Coronary artery (tissue), 2 donors: Measurements from ENCODE around the gene GTF3C2.

Experiments used
- DNase-seq: peaks from one replicate; pipeline ENCODE4 v3.0.0-alpha.2; 2017; ENCODE audit warnings: low spot score
- H3K27ac ChIP-seq, 2 donors: fragments of 200-600 bp; sonication (generic); one replicate each; pipeline ENCODE4 v1.5.1; 2016 to 2019
- H3K4me3 ChIP-seq: fragments of 200-600 bp; sonication (generic); 2 replicates; pipeline ENCODE4 v1.5.1; 2016; ENCODE audit warnings: mild to moderate bottlenecking, moderate library complexity
- CTCF ChIP-seq: fragments of 200-600 bp; sonication (generic); IDR thresholded peaks from one replicate; pipeline ENCODE4 v1.5.1; 2019; ENCODE audit warnings: antibody characterized with exemption

Gene GTF3C2

GRCh38 chr2:27370026-27370815 is 13.7 kb upstream of the GTF3C2 start, which contains the start of the genes EIF2B4 and SNX17:
TSS of gene EIF2B4 (minus strand) at chr2:27370338. CDS start at chr2:27370314, 24 bp downstream.
TSS of gene SNX17 (plus strand) at chr2:27370616. CDS start at chr2:27370744, 128 bp downstream.
- DNase-seq, result peak; percentile 100
- peak within 1 kb of the TSS; percentile 91 for H3K4me3 ChIP-seq
- TF ChIP-seq CTCF, result peak; percentile 37
- peak within 1 kb of the TSS; percentile 91 to 96 for H3K27ac ChIP-seq

- no peak for TF ChIP-seq CTCF
- peak; percentile 82 for DNase-seq
Measured at GRCh38 chr2:27369471-27370025, 13.0 kb upstream of the GTF3C2 start.

GRCh38 chr2:27363933-27364332 is 7.4 kb upstream of the GTF3C2 start:
- no peak overlapping the region for H3K27ac ChIP-seq
- no peak for TF ChIP-seq CTCF
- no peak for DNase-seq
- no peak overlapping the region for H3K4me3 ChIP-seq

More at GRCh38 chr2:27369471-27370025, 13.0 kb upstream of the GTF3C2 start:
- Histone ChIP-seq H3K27ac (peak overlapping the region; percentile 84 to 96), H3K4me3 (peak overlapping the region; percentile 91)

- H3K27ac ChIP-seq, result no peak overlapping the region
- no peak for DNase-seq
- no peak overlapping the region for H3K4me3 ChIP-seq
- no peak for TF ChIP-seq CTCF
Measured at GRCh38 chr2:27362678-27363420, 6.3 kb upstream of the GTF3C2 start.

- Histone ChIP-seq H3K4me3 (peak overlapping the region; percentile 85), H3K27ac (peak overlapping the region; percentile 88 to 90)
- no peak for TF ChIP-seq CTCF
Measured at GRCh38 chr2:27356056-27356381, 545 bp downstream of the GTF3C2 start.

GRCh38 chr2:27354597-27354927 is 2.0 kb downstream of the GTF3C2 start:
- H3K27ac ChIP-seq, result no peak overlapping the region
- no peak overlapping the region for H3K4me3 ChIP-seq

More at GRCh38 chr2:27356056-27356381, 545 bp downstream of the GTF3C2 start:
- no peak for DNase-seq

More at GRCh38 chr2:27354597-27354927, 2.0 kb downstream of the GTF3C2 start:
- no peak for TF ChIP-seq CTCF
- no peak for DNase-seq
